Cerebellar cortex (tissue), 1 donor: ENCODE data around the gene KIAA0825.

Experiments used
- DNase-seq: peaks from one replicate; pipeline ENCODE4 v3.0.0-alpha.2; 2015; ENCODE audit warnings: low spot score

KIAA0825 gene, protein sequence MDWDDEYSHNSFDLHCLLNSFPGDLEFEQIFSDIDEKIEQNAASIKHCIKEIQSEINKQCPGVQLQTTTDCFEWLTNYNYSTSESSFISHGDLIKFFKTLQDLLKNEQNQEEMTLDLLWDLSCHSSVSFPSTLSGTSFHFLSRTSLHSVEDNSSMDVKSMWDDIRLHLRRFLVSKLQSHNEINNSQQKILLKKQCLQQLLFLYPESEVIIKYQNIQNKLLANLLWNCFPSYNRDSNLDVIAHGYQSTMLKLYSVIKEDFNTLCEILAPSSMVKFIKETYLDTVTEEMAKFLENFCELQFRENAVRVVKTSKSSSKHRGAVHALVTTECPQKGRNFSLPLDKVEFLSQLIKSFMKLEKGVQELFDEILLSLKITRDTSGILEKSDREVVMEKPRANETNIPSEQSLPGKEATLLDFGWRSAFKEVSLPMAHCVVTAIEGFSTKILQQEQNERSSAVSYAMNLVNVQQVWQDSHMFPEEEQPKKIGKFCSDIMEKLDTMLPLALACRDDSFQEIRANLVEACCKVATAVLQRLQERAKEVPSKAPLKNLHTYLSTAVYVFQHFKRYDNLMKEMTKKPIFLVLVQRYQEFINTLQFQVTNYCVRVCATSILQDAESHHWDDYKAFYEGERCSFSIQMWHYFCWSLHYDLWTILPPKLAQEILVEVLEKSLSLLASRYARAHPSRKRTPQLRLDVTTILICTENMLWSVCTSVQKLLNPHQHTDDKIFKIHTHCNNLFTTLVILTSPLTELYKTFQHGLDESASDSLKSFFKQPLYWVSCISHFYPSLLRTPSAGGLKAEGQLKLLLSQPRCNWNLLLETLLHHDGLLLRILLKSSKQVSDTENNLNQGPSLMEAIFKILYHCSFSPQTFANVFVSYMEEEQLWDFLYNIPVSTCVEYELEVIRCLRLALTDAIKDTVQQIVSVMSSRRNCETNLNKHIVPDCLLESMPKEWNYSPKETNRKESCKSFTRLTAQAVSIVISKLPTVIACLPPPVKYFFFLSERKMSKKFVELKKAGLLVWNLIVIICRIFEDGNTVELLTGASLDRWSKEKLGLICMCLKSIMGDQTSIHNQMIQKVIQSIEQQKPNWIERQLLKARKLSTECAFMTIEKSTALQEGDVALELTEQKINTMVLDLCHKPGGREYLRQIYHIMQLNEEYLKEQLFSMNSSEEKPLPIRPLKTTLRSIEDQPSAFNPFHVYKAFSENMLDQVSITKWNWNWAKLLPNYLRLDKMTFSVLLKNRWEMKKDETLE (N-terminal part only)

DNA sequence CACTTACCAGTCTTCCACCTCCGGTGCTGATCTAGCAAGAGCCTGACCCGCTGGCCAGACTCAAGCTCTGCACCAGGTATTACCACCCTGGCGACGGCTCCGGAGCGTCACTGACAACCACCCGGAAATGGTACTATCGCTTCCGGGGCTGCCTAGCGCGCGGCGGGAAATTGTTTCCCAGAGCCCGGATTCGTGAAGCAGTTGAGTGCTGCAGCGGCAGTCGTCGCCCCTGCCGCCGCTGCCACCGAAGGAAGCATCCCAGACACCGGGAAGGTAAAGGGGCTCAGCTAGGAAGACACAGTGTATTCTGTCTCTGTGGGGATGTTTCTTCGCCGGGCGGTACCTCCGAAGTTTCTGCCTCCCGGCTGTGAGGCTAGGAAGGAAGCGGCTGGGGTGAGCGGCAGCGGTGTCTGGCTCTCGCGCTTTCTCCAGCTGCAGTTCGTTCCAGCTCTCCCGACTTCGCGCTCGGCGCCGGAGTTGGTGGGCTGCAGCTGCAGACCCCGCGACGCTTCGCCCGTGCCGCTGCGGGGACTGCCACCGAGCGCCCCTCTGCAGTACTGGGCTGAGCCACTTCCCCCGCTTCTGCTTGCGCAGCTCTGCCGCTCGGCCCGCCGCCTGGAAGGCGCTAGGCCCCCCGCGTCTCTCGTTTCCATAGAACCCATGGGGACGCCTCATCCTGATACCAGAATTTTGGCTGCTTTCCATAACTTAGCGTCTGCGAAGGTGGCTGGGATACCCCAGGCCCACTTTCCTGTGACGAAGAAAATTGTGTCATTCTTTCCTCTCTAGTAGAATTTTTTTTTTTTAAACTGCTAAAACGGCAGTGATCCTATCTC is at the start of gene KIAA0825, which contains the start of gene SLF1:
TSS of gene KIAA0825 (minus strand) at position 112 of the 836 bp plus-strand sequence. CDS start 81,478 bp downstream, outside the sequence.
TSS of gene SLF1 (plus strand) at position 177 of the 836 bp plus-strand sequence. CDS start 10,142 bp downstream, outside the sequence.
- DNase-seq: peak; percentile 95

DNA sequence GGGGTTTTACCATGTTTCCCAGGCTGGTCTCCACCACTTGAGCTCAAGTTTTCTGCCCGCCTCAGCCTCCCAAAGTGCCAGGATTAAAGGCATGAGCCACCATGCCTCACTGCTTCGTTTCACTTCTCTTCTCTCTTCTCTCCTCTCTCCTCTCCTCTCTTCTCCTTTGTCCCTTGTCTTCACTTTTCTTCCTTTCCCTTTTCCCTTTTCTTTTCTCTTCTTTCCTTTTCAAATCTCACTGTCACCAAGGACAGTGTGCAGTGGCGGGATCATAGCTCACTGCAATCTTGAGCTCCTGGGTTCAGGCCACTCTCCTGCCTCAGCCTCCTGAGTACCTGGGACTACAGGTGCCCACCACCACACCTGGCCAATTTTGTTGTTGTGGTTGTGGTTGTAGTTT is 49.5 kb upstream of the KIAA0825 start:
- no peak for DNase-seq

DNA sequence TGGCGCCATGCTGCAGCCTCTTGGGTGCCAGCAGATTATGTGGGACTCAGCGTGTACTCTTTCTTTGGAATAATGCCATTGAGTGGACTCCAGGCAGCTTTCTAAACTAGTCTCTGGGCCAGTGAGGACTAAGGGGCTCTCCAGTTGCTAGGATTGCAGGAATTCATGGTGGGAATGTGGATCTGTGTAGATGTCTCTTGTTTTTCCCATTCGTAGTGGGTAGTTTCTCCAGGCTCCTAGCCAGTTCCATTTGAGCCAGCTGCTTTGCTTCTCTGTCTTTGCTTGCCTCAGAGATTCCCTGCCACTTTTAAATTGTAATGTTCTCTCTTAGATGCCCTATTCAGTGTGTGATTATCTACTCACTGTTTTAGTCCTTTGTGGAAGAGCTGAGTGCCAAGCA is 42.7 kb upstream of the KIAA0825 start:
- DNase-seq: peak; percentile 13

DNA sequence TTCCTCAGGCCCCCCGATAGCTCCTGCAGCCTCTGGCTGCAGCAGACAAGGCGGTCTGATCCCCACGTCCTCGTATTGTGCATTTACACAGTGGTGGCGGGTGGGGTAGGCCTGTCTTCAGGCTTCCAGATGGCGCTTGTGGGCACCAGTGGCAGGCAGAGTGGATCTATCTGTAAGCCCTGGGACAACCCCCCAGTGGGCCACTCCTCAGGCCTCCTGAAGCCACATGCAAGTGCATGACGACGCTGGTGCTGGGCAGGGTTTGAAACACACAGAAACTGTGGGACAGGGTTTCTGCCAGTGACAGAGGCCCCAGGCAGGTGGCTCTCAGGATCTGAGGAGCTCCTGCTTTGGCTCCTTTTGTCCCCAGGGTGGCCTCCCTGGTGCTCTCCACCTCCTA is 42.1 kb upstream of the KIAA0825 start:
- no peak for DNase-seq

DNA sequence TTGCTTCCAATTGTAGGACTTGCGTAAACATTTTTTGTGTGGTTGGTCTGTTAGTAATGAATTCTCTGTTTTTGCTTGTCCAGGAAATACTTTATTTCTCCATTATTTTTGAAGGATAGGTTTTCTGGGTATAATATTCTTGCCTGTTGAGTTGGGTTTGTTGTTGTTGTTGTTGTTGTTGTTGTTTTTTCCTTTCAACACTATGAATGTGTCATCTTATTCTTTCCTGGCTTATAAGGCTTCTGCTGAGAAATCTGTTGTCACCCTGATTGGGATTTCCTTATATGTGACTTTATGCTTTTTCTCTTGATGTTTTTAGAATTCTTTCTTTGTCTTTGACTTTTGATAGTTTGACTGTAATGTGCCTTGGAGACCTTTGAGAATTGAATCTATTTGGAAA is 39.9 kb upstream of the KIAA0825 start:
- DNase-seq: no peak

DNA sequence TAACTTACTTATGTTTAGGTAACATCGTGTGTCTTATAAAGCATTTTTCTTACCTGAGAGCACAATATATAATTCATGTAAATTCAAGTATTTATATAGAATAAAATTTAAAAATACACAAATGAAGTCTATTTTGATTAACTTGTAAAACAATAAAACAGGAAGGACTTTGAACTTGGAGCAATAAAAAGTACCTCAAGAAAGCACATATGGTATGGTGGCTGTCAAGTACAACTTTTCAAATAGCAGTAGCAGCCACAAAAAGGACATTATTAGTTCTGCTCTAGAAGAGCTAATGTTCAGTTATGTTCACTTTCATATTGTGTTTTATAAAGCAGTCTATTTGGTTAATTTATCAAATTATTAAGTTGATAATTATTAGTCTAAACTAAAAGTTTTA is 31.5 kb upstream of the KIAA0825 start:
- DNase-seq: no peak

DNA sequence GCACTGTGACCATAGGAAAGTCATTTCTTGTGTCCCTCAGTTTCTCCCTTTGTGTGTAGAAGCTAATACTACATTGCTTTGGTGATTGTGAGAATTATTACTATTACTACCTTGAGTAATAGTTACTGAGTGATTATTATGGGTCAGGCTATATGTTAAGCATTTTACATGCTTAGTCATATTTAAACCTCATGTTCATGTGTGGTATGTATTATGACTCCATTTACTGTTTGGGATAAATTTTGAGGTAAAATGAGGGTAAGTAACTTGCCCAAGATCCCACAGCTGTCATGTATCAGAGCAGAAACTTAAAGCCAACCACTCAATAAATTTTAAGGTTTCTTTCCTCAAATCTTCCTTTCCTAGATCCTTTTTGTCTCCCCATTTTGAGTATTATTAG is 28.4 kb upstream of the KIAA0825 start:
- DNase-seq: no peak

DNA sequence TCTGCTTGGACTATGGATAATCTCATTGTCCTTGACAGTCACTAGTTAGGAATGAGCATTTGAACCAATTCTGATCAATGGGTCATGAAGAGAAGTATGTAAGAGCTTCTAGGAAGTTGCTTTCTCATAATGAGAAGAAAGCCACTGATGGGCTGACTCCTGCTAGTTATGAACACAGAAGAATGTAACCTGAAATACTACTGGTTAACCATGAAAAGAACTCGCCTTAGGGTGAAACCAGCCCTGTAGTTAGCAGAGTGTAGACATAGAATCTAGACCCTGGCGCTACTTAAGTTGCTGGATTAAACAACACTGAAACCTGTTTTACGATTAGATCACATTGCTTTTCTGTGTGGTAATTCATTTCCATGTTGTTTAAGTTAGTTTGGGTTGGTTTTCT is 26.6 kb upstream of the KIAA0825 start:
- no peak for DNase-seq

DNA sequence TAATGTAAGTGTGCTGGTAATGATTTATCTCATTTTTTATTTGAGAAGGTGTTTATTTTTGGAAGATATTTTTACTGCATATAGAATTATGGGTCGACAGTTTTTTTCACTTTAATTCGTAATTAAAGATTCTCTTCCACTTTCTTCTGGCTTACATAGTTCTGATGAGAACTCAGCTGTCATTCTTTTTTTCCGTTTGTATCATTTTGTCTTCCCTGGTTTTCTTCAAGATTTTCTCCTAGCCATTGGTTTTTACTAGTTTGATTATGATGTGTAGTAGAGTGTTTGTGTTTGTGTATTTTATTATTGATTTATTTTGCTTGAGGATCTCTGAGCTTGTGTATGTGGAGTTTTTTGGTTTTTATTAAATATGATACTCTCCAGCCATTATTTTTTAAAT is 21.8 kb upstream of the KIAA0825 start:
- DNase-seq: no peak

DNA sequence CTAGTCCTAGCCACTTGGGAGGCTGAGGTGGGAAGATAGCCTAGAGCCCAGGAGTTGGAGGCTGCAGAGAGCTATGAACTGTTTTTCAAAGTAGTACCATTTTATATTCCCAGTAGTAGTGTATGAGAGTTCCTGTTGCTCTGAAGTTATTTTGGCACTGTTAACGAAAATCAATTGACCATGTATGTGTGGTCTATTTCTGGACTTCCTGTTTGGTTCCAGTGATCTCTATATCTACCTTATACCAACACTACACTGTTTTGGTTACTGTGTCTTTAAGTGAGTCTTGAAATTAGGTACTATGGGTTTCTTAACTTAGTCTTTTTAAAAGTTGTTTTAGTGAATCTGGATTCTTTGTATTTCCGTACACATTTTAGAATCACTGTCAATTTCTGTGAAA is 13.6 kb upstream of the KIAA0825 start:
- DNase-seq: no peak

DNA sequence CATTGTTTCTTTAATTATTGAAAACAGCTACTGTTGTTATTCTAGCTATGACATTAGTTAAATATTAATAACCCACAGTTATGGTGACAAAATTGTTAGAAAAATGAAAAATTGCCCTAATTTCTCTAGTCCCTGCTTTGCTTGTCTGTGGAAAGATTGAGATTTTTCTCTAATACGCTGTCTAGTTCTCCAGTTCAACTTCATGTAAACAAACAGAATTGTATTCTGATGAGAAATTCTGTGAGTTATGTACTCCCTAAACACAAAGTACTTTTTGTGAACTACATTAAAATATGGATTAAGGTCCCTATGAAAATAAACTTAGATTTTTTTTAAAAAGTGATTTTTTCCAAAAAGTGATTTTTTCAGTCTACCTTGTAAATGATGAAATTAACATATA is 8.8 kb upstream of the KIAA0825 start:
- DNase-seq: no peak

DNA sequence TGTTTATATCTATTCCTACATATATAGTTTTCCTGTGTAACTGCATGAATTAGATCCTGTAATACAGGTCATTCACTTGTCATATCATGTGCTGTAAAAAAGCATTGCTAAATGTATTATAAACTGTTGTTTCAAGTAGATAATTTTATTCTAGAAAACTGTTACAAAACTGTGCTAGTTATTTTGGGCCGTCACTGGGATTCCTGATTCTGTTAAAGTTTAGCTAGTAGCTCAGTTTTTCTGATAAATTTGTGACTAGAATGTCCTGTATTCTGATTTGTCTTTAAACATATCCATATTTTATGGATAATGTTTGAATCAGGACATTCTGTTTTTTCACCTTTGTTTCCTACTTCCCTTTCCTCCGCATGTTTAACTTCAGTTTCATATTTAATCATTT is 5.5 kb upstream of the KIAA0825 start:
- no peak for DNase-seq

DNA sequence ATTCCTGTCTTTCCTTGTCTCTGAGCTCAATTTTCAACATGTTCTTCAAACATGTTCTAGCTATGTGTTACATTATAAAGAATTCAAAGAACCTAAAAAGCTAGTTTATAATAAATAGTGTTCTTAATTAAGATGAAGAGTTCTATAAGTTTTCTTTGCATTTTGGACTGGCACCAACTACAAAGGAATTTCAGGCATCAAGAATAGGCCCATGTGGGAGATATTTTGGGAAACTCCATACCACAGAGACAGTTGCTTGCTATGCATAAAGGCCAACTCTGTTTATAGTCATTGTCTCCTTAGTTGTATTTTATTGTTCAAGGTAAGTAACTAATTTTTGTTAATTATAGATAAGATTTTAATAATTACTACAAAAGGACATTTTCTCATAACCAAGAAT is 4.6 kb upstream of the KIAA0825 start:
- no peak for DNase-seq

DNA sequence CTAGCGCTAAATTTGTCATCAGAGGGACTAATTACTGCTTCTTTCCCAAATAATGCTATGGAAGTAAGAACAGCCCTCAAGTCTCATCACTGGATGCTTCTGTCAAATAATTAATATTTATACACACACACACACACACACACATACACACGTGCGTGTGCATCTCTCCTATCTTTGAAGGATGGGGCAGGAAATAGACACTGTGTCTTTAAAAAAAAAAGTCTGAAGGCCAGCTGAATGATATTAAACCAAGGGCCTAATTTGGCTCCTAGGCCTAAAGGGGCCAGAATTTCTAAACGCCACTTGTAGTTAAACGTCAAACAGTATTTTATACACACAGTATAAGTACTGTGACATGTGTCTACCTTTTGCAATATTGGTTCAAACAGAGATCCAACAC is 3.4 kb upstream of the KIAA0825 start:
- DNase-seq: no peak

DNA sequence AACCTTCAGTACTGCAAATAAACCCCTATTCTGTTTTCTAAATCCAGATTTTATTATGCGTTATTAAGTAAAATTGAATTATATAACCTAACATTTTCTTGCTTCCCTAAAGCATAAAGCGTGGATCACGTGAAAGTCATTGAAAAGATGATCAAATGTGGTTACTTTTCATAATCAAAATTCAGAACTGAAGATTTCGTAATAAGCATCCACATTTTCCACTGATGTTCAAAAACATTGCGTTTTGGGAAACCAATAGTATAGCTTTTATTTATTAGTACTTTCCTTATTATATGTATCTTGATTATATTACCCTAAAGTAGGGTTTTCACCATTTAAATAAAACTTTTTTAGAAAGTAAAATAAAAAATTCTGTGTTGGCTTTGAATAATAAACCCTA is 1.9 kb upstream of the KIAA0825 start:
- no peak for DNase-seq

DNA sequence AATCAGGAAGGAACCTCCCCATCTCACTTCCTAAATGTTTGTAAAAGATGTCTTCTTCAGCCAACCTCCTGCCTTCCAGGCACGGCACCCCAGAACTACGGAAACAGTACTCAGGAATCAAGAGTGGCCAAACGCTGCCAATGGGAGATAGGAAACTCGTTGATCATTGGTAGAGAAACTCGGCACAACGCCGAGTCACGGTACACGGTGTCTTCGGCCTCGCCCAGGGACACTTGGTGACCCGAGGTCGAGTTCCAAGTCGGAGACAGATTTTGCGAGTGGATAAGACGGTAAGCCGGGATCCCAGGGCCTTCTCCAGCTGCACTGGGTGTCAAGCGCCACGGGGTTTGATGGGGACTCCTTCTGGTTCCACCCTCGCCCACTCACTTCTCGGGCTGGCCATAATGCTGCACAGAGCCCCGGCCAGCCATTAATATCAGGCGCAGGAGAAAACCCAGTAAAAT is 343 bp downstream of the KIAA0825 start:
- peak; percentile 83 for DNase-seq

DNA sequence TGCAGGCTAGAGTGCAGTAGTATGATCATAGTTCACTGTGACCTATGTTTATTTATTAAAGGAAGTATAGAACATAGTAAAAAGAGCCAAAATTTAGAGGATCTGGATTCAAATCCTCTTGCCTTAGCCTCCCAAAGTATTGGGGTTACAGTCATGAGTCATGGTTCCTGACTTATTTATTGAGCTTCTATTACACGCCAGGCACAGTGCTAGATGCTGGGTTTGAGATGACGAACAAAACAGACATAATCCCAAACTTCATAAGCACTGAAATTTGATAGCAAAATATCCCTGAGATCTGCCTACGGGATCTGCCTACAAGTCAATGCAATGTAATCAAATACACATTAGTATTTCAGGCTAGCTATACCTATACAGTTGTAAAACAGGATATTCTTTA is 2.5 kb downstream of the KIAA0825 start:
- DNase-seq: peak; percentile 19

DNA sequence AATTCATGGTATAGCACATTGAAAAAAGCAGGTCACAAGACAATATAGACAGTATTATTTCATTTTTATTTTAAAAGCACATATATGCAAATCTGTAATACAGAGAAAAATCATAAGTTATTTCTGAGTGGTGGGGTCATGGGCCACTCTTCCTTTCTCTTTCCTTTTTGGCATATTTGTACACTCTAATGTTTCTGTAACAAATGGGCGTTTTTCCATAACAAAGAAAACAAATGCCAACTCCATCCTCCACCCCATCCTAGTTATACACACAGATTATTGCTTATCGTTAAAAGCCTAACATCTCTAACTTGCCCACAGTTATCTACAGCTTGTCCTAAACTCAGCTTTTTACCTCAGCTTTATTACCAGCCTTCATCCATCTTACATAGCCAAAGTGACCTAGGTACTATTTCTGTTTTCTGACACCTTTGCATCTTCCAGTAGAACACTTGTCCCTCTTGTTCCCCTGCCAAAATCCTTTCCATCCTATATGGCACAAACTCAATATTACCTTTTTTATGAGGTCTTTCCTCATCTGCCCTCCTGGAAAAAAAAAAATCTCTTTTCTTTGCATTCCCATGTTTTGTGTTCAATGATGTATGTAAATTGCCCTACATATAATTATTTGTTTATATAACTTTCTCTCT is 4.1 kb downstream of the KIAA0825 start:
- peak; percentile 54 for DNase-seq

DNA sequence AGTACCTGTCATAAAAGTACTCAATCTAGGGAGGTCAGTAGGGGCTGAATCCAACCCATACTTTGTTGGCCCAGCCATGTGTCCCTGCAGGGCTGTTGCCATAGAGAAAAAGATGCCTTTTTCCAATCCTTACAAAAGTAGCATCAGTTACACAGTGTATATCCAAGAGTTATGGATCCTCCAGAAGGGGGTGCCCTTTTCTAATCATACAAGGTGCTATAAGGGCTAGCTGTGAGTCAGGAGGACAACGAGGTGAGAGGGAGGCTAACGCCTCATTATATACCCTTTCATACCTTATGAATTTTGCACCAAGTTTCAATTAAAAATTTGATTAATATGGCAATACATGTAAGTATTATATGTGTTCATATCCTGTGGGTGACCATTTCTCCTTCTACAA is 4.8 kb downstream of the KIAA0825 start:
- DNase-seq: peak; percentile 70

DNA sequence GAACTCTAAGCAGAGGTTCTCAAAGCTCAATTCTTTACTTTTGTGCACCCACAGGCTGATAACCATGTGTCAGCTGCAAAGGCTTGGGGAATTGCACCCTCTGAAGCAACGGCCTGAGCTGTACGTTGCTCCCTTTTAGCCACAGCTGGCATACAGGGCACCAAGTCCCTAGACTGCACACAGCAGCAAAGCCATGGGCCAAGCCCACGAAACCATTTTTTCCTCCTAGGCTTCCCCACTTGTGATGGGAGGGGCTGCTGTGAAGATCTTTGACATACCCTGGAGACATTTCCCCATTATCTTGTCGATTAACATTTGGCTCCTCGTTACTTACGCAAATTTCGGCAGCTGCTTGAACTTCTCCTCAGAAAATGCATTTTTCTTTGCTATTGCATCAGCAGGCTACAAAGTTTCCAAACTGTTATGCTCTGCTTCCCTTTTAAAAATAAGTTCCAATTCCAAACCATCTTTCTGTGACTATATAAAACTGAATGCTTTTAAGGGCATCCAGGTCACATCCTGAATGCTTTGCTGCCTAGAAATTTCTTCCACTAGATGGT is 23.0 kb downstream of the KIAA0825 start:
- no peak for DNase-seq
